ENCODE measurements around the gene MEX3D.

DNA sequence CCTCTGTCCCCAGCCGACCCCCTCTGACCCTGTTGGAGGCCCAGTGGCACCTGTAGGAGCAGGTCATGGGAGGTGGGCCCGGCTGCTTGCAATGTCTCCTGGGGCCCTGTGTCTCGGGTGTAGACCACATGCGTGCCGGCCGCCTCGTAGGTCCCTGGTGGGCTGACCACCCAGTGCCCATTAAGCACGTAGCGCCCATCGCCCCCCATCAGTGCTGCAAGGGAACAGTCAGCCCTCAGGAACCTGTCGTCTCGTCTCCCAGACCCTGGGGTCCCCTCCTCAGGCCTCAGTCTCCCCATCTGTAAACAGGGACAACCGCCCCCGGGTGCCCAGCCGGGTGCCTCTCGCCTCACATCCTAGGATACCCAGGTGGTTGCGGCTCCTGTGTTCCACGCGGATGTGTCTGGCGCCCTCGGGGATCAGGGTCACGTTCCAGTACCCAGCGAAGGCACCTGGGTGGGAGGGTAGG is 60.9 kb downstream of the MEX3D start:
- TF ChIP-seq ARNTL (CRISPR knock-in tag; IDR thresholded peaks at IDR 0.05; ENCODE audit: borderline replicate concordance, low read depth) = no peak
- TF ChIP-seq, protein P1, sequence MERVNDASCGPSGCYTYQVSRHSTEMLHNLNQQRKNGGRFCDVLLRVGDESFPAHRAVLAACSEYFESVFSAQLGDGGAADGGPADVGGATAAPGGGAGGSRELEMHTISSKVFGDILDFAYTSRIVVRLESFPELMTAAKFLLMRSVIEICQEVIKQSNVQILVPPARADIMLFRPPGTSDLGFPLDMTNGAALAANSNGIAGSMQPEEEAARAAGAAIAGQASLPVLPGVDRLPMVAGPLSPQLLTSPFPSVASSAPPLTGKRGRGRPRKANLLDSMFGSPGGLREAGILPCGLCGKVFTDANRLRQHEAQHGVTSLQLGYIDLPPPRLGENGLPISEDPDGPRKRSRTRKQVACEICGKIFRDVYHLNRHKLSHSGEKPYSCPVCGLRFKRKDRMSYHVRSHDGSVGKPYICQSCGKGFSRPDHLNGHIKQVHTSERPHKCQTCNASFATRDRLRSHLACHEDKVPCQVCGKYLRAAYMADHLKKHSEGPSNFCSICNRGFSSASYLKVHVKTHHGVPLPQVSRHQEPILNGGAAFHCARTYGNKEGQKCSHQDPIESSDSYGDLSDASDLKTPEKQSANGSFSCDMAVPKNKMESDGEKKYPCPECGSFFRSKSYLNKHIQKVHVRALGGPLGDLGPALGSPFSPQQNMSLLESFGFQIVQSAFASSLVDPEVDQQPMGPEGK (CRISPR knock-in tag; IDR thresholded peaks at IDR 0.05; ENCODE audit: borderline replicate concordance) = no peak
